Activated CD4-positive, alpha-beta T cell treated with anti-CD3 and anti-CD28 coated beads for 4 hours (primary cell): Measurements from ENCODE around the gene NLGN4X.

Experiments used
- DNase-seq, 2 donors: peaks; one replicate each; pipeline ENCODE4 v3.0.0-alpha.2; 2020

Gene NLGN4X

DNA sequence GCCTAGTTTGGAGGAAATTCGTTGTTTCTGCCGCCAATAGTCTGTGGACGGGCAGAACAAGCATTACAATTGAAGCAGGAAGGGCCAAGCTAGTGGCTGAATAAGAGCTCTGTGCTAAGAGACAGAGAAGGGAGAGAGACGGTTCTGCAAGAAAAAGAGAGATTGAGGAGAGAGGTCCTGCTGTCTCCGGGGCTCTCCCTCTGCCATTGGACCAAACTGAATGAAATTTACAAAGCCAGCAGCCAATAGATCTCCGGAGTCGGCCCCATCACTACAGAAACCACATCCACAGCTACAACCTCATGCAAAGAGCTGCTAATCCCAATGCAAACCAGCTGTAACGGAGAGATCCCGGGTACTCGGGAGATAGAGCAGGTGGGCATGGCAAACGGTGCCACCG, at the start of gene NLGN4X:
Gene NLGN4X, minus strand, starts transcription at position 148 of the 400 bp plus-strand sequence. CDS start 77,401 bp downstream, outside the sequence.
- DNase-seq = no peak

DNA sequence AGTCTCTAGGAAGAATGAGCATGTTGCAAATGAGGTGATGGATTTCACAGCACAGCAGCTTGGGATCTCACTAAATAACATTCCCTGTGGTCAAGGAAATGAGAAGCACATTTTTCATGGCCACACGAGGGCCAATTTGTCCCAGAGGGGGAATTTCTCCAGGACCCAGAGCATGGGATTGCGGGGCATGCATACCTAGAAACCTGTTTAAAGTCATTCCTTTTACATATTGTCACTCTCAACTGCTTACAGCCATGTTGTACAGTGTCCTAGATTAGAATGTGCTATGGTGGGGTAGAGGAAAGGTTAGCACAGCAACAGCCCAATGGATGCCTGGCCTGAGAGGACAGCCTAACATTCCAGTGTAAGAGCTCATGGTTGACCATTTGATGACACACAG, 37.4 kb upstream of the NLGN4X start:
- DNase-seq = no peak

DNA sequence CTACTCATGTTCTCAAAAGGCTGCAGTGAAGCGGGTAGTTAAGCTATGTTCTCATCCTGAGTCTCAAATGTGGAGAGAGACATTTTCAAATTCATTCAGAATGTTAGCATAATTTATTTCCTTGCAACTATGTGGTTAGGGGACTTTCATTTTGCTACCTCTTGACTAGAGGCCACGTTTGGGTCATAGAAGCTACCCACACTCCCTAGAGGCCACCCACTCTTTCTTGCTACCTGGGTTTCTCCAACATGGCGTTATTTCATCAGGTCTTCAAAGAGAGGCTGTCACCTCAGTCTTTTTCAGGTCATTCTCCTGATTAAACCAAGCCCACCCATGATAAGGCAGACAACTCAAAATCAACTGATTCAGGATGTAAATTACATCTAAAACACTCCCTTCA, 34.3 kb upstream of the NLGN4X start:
- no peak for DNase-seq

DNA sequence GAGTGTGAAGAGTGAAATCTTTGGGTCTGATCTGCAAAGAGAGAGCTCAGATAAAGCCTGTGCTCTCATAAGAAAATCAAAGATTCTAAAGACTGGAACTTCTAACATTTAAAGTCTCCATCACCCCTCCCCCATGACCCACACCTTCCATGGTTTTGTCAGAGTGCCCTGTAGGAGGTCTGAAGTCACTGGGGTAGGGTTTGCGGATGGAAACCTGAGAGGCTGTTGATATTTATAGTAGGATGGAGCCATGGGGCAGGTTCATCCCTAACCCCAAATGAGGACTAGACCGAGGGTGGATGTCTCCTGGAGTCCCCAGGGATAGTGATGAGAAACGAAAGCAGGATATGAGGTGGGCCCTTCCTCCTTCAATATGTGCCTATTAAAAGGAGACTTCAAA, 28.4 kb upstream of the NLGN4X start:
- no peak for DNase-seq

DNA sequence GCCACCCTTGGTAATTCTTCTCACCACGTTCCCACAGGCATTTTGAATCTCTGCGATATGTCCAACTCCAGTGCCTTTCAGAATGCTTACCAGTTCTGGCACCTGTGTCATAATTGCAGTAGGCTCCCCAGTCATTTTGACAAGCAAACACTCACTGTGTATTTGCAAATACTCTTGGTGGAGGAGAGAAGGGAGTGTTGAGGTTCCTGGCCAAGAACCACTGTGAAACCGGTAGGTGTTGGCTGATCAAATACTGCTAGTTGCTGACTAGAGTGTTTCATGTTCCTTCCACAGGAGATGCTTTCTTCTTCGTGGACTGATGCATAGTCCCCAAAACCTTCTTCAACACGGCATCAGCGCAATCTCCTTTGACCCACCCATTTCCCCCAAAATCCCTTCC, 16.0 kb upstream of the NLGN4X start:
- no peak for DNase-seq

DNA sequence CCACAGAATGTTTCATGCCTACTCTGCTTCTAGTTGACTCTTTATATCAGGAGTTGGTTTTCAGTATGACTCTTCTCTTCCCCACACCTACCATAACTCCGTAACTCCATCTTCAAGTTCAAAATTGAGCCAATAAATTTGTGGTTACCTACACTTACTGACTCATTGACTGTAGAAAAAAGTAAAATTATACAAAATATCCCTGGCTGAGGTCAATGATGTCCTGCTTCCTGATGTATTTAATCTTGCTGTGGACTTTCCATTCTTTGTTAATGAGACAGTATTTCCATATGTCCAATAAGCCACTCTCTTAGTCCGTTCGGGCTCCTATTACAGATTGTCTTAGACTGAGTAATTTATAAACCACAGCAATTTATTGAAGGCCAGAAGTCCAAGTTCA, 9.9 kb upstream of the NLGN4X start:
- no peak for DNase-seq

DNA sequence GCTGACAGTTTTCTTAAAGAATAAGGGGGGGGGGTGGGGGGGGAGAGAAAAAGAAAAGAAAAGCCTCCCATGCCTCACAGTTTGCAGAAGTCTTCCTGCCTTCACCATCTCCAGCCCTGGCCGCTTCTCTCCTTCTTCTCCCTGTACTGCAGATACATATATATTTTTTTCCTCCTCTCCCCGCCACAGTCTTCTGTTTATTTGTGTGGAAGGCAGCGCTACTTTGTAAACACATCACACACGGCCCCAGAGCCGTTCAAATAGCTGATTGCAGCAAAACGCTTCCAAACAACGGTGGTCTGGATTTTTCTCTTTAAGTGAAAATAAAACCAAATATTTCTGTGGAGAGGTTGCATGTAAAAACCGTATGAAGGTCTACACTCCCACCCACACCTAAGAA, 732 bp downstream of the NLGN4X start:
- no peak for DNase-seq

DNA sequence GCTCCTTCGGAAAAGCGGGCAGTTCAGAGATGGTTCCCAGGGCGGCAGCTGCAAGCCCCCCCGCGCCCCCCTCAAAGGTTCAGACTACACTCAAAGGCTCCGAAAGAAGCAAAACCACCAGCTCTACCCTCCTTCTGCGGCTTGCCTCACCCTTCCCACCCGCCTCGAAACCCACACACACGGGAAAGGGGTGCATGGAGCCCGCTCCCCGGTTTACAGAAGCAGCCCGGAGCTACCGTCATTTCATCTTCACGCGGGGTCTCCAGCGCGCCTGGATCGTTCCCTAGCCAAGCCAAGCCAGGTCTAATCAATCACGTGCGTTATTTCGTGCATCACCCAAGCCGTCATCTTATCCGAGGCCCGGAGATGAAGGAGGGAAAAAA, 1.2 kb downstream of the NLGN4X start:
- DNase-seq = no peak

DNA sequence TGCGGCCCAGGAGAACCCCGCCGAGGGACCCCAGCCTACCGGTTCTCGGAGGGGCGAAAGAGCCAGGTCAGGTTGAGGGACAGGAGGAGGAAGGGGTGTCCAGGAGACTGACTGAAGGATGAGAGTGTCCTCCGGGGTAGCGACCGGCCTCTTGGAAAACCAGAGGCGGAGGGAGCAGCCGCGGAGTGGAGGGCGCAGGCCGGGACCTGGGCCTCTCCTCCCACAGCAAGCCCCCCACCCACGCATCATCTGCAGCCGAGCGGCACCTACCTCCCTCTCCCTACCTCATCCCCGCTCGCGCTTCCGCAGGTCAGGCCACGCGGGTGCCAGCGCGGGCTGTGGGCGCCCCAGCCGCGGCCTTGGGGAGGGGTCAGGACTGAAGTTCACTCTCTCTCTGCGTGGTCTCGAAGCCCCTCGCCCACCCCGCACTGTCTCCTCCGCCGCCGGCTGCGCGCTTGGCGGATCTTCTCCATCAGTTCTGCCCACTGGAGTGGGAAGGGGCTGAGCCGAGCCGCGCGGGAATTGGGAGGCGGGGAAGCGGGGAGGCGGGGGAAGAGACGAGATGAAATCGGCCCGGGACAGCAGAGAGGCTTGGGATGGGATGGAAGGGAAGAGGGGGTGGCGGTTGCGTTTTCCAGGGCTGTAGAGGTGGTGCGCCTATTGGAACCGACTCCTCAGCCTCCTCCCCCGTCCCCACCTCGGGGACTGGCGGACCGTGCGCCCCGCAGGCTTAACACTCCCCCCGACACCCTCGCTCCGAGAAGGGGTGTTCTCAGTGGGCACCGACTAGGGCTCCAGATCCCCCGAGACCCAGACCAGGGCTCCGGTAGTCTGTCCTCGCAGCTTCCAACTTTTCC, 1.8 kb downstream of the NLGN4X start:
- no peak for DNase-seq

DNA sequence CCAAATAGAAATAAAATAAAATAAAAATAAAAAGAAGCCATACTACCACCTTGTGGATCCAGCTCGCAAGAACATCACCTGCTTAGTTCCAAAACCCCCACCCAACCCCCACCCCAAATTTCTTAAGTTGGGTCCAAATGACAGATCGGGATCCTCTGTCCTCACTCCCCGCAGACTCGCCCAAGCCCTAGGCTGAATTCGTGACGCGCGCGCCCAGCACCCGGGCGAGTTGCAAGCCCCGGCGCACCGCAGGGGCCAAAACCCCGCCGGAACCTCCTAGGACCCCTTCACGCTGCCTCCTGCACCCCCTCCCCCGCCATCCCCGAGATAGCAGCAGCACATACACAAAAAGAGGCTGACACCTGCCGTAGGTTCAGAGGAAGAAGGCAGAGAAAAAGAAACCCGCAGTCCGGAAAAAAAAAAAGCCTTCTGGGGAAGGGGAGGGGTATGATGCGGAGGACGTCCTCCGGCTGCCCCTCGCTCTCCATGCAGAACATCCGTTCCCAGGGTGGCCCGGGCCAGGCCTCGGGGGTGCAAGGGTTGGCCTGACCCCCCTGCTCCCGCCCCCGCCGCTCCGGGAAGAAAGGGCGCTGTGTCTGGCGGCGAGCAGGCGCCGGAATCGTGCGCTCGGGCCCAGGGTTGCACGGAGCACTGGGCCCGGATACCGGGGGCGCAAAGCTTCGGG, 2.6 kb downstream of the NLGN4X start:
- DNase-seq = no peak

DNA sequence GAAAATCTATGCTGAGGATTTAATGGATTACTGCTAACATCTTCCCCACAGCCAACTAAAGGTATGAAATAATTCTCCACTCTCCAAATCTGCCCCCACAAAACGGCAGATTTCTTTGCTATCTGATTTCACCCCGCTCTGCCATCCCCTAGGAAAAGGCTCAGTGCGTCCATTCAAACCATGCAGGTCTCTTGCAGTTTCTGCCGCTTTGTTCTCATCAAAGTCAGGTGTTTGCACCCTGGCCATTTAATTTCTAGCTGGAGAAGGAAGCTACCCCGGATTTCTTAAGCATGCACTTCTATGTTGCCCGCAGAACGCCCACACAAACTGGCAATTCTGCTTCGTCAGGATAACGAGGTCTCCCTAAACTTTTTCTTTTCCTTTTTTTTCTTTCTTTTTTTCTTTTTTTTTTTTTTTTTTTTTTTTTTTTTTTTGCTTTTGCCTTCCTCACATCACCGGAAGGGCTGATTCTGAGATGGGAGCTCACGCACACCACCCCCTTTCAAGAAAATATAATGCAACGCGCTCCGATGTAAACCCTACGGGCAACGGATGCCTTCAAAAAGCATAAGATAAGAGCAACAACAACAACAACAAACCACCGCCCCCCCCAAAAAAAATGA, 3.3 kb downstream of the NLGN4X start:
- DNase-seq = no peak

DNA sequence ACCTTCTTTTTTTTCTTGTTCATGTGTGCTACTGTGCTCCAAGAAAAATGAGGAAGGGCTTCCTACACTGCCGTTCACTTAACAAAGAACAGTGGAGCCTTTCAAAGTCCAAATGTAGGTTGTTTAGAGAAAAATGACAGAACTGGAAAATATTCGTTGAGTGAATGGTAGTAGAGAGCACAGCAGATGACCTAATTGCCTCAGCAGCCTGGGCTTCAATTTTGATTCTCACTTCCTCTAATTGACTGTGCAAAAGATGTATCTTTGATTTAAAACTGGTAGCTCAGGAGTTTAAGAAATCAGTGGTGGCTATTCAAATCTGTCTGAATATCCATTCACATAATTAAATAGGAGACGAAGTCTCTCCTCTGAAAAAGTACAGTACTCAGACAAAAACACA, 5.2 kb downstream of the NLGN4X start:
- DNase-seq = no peak

DNA sequence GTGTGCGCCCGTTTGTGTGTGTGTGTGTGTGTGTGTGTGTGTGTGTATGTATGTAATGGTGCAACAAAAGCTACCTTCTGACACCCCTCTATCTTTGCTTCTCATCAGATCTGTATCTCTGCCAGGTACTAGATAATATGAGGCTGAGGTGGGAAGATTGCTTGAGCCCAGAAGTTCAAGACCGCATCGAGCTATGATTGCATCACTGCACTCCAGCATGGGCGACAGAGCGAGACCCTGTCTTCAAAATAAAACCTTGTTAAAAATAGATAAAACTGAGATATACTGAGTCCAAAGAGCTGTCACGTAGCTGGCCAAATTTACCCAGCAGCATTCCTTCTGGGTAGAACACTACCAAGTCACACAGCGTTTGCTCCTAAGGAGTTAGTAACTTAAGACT, 18.4 kb downstream of the NLGN4X start:
- DNase-seq = no peak

DNA sequence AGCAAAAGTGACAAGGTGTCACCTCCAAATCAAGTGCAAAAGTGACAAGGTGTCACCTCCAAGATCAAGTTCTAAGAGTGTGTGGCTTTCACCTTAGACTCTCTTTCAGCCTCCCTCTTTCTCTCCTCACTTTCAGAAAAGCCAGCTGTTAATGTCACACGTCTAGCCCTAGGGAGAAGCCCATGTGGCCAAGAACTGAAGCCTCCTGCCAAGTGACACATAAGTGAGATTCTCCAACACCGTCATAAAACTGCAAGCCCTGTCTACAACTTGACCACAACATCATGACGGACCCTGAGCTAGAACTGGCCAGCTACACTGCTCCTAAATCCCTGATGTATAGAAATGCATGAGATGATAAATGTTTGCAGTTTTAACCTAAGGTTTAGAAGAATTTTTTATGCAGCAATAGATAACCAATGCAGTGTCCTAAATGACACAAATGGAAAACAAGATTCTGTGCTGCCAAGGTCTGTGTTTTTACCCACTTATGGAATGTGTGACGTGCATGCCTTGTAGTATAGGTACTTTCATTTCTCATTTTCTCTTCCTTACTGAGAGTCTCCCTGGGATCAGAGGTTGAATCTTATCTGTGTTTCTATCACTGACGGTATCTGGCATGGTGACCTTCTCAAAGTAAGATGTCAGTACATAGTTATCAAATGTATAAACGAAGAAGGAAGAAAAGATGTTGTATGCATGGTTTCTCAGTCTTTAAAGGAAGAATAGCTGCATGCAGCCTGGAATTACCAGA, 25.0 kb downstream of the NLGN4X start:
- no peak for DNase-seq

DNA sequence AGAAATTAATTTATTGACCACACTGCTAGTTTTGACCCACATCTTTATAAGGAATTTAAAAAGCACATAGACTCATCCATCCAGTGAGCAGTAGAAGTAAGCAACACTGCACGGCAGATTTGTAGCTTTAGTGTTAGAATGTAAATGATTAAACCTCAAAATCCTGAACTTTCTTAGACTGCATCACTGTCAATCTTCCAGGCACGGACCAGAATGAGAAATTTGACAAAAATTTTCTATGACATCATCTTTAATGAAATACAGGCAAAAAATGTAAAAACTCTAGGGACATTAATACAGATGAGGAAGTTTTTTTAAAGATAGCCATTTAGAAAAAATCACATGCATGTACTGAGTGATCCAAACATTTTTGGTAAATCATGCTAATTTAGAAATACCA, 29.2 kb downstream of the NLGN4X start:
- DNase-seq = no peak

DNA sequence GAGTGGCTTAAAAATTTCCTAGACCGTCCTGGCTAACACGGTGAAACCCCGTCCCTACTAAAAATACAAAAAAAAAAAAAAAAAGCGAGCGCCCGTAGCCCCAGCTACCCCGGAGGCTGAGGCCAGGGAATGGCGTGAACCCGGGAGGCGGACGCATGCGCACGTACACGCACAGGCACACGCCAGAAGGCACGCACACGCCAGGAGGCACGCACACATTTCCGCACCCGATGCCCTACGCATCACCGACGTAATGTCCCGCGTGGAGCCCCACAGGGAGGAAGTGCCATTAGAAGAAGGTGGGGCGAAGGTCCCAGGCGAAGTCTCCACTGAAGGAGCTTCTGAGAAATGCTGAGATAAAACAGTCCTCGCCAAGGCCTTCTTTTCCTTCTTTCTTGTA, 41.4 kb downstream of the NLGN4X start:
- no peak for DNase-seq

DNA sequence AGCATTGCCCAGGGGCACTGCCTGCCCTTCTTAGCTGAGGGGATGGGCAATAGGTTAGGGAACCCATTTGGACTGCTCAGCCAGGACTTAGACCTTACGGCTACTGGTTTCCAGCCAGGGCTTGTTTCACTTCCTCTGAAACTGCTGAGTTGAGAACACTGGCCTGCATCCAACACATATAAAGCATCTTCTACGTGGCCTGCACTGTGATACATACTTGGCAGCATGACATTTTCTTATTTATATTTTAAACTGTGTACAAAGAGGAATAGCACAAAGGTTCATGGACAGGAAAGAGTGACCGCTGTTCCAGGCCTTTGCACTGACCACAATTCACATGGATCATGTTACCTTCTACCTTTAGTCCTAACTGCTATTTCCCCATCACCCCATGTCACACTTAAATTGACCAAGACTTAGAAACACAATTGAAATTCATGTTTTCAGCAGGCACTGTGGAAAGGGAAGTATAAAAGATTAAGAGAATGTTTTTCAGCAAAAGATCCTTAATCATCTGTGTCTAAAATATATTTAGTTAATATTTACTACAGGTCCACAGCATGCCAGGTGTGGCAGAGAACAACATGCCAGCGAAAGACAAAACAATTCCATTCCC, 43.7 kb downstream of the NLGN4X start:
- no peak for DNase-seq

DNA sequence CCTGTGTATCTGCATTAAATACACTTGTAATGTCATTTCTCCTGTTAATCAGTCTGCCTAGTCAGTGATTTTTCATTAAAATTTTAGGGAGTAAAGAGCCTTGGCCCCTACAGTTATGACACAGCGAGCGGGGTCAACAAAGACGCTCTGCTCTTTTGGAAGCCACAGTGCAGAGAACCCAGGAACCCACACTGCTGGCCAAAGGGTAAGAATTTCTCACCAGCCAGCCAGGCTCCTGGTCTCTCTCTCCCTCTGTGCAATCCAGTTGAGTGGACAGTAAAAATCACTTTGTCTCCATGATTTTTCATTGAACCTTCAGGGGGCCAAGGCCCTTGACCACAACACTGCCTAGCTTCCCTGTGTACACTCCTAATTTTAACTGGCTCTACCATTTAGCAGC, 52.8 kb downstream of the NLGN4X start:
- DNase-seq = no peak

DNA sequence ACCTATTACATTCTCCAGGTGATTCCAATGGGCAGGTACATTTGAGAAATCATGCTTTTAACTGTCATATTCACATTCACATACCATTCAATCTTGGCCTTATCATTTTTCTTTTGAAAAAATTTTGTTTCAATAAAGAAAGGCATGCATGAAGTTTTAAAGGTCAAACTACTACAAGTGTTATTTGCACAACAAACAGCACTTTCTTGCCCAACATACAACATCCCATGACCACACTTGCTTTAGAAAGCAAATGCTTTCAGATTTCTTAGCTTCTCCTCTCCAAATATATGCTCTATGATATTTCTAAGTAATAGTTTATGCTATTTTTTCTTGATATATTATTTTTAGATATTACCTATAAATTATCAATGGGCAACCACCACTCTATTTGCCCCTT, 58.2 kb downstream of the NLGN4X start:
- DNase-seq = no peak

DNA sequence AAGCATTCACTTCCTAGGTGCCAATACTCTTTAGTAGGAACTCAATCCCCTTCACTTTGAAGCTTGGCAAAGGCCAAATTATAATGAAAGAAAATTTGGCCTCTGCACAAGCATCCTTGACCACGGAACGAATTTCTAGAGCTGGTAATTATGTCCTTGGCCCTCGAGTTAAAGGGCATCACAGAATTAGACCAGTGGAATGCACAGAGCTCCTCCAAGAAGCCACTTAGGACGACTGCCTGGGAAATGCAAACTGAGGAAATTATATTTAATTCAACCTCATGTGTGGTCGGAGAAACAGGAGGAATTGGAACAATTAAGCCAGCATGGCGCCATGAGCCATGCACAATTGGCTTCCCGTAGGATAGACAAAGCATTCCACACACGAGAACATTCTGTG, 59.3 kb downstream of the NLGN4X start:
- DNase-seq = no peak

DNA sequence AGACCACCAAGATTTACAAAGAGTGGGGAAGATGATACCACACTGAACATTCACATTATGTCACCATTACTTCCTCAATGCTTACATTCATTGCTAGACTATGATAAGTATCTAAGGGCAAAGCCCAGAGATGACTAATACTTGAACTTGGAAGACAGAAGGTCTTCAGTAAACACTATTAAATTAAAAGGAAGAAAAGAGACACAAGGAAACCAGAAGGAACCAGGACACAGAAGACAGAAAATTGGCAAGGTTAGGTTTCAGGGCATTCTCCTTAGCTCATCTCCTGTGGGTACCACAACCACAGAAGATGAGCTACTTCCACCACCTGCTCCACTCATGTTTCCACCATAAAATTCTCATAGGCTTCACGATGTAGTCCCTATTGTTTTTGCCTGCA, 64.9 kb downstream of the NLGN4X start:
- no peak for DNase-seq

DNA sequence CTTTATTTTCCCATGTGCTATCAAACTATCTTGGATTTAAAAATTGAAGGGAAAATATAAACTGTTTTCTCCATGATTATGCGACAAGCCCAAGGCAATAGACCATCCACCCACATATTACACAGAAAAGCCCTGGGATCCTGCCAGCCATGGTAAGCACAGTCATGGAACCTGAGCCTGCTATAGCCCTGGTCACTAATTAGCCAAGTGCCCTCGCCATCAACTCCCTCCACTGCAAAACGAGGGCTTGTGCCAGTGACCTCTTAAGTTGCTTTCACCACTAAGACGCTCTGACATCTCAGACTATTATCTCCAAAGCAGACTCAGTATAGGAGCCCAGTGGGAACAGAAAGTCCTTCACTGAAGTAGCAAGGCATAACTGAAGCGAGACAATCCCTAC, 69.2 kb downstream of the NLGN4X start:
- DNase-seq = no peak

DNA sequence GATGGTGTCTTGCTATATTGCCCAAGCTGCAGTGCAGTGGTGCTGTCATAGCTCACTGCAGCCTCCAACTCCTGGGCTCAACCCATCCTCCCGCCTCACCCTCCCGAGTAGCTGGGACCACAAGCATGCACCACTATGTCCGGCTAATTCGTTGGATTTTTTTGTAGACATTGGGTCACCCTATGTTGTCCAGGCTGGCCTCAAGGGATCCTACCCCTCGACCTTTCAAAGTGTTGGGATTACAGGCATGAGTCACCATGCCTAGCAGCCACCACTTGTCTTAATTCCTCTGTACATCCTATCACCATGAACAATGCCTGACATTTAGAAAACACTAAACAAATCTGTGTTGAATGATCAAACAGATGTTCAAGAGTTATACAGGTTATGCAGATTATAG, 76.7 kb downstream of the NLGN4X start:
- no peak for DNase-seq
